ENCODE results near the gene C1QB.
A peak's percentile ranks its signal among the peaks of the same experiment; 100 is the strongest.

The C1QB gene, protein sequence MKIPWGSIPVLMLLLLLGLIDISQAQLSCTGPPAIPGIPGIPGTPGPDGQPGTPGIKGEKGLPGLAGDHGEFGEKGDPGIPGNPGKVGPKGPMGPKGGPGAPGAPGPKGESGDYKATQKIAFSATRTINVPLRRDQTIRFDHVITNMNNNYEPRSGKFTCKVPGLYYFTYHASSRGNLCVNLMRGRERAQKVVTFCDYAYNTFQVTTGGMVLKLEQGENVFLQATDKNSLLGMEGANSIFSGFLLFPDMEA

GRCh38 chr1:22652881-22653316 lies at the start of gene C1QB:
Gene C1QB, plus strand, starts transcription at chr1:22653236. Its CDS starts 6,227 bp downstream, at chr1:22659463.
- no peak within 1 kb of the TSS for H3K27ac ChIP-seq
- H3K27me3 ChIP-seq (ENCODE audit: insufficient read depth, low read depth, severe bottlenecking) = no peaks in the 10 kb centered on the region

GRCh38 chr1:22606161-22606560 lies 46.9 kb upstream of the C1QB start:
- Histone ChIP-seq H3K27me3 (ENCODE audit: insufficient read depth, low read depth, severe bottlenecking) (no peaks in the 10 kb centered on the region), H3K36me3 (no peaks in the 10 kb centered on the region), H3K9me3 (ENCODE audit: severe bottlenecking) (no peaks in the 10 kb centered on the region), H3K4me3 (ENCODE audit: low read depth, low read length) (no peak overlapping the region), H3K27ac (no peak overlapping the region; the same call in 1 of the 2 replicates)
- no peak for DNase-seq
- TF ChIP-seq CTCF (IDR thresholded peaks at IDR 0.05; ENCODE audit: low read depth, low read length) = no peak

More at GRCh38 chr1:22652881-22653316, at the start of gene C1QB:
- no peaks in the 10 kb centered on the region for H3K9me3 ChIP-seq (ENCODE audit: severe bottlenecking)
- no peak for TF ChIP-seq CTCF (IDR thresholded peaks at IDR 0.05; ENCODE audit: low read depth, low read length)
- no peaks in the 10 kb centered on the region for H3K36me3 ChIP-seq
- DNase-seq = no peak
- no peak within 1 kb of the TSS for H3K4me3 ChIP-seq (ENCODE audit: low read depth, low read length)

DNA sequence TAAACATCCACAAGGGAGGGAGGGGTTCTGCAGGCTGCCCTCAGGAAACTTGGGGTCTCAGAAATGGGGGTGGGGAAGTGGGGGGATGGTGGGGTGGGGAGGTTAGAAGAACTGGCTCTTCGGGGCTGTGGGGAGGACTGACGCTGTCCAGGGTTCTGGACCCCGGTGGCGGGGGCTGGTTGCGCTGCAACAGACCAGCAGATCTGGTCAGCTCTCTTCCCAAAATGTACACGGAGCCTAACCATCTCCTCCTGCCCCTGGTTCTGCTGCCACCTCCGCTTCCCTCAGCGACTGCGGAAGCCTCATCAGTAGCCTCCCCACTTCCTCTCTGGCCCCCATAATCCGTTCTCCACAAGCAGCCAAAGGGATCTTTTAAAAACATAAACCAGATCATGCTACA lies 45.9 kb upstream of the C1QB start:
- H3K36me3 ChIP-seq = no peaks in the 10 kb centered on the region
- peak overlapping the region; percentile 5 for H3K4me3 ChIP-seq (ENCODE audit: low read depth, low read length)
- H3K27me3 ChIP-seq (ENCODE audit: insufficient read depth, low read depth, severe bottlenecking) = no peaks in the 10 kb centered on the region
- TF ChIP-seq CTCF (IDR thresholded peaks at IDR 0.05; ENCODE audit: low read depth, low read length) = no peak
- no peak for DNase-seq
- no peaks in the 10 kb centered on the region for H3K9me3 ChIP-seq (ENCODE audit: severe bottlenecking)
- H3K27ac ChIP-seq = peak overlapping the region; percentile 76

DNA sequence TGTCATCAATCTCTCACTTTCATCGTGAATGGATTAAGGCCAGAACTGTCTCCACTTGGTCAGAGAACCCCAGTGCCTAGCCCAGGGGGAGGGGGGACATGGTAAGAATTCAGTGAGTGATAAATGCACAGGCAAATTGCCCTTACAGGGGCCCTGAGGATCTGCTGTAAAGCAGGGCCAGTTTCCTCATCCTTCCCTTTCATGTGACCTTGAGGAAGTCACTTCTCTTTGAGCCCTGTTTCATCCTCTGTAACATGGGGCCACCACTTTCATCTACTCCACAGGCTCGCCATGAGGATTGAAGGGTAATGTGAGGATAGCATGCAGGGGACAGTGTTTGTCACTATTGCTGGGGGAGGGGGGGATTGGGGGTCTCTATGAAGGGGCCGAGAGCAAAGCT lies 44.7 kb upstream of the C1QB start:
- no peak overlapping the region for H3K4me3 ChIP-seq (ENCODE audit: low read depth, low read length)
- no peaks in the 10 kb centered on the region for H3K27me3 ChIP-seq (ENCODE audit: insufficient read depth, low read depth, severe bottlenecking)
- TF ChIP-seq CTCF (IDR thresholded peaks at IDR 0.05; ENCODE audit: low read depth, low read length) = no peak
- no peaks in the 10 kb centered on the region for H3K9me3 ChIP-seq (ENCODE audit: severe bottlenecking)
- peak; percentile 37 for DNase-seq
- H3K27ac ChIP-seq = peak overlapping the region; percentile 76
- H3K36me3 ChIP-seq = no peaks in the 10 kb centered on the region

GRCh38 chr1:22609291-22609690 lies 43.7 kb upstream of the C1QB start:
- Histone ChIP-seq H3K9me3 (ENCODE audit: severe bottlenecking) (no peaks in the 10 kb centered on the region), H3K27ac (peak overlapping the region; percentile 76), H3K27me3 (ENCODE audit: insufficient read depth, low read depth, severe bottlenecking) (no peaks in the 10 kb centered on the region), H3K4me3 (ENCODE audit: low read depth, low read length) (no peak overlapping the region), H3K36me3 (no peaks in the 10 kb centered on the region)
- no peak for DNase-seq
- TF ChIP-seq CTCF (IDR thresholded peaks at IDR 0.05; ENCODE audit: low read depth, low read length) = no peak

DNA sequence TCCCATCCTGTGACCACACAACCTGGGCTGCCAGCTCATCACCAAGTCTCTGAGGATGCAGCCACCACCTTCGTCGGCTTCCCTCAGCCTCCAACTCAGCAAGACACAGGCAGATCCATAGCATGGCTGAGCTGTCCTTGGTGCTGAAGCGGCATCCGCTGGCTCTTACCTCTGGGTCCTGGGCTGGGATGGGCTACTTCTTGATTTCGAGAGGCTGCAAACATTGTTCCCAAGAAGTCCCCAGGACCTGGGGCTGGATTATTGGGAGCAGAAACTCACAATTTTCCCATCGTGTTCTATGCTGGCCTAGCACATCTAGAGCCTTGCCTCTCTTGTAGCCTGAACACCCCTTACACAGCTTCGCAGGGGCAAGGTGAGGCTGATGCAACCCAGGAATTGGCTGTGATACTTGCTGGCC lies 41.5 kb upstream of the C1QB start:
- no peak for DNase-seq
- peak overlapping the region; percentile 96 for H3K27ac ChIP-seq
- H3K9me3 ChIP-seq (ENCODE audit: severe bottlenecking) = no peaks in the 10 kb centered on the region
- no peak overlapping the region for H3K4me3 ChIP-seq (ENCODE audit: low read depth, low read length)
- no peaks in the 10 kb centered on the region for H3K27me3 ChIP-seq (ENCODE audit: insufficient read depth, low read depth, severe bottlenecking)
- TF ChIP-seq CTCF (IDR thresholded peaks at IDR 0.05; ENCODE audit: low read depth, low read length) = no peak
- no peaks in the 10 kb centered on the region for H3K36me3 ChIP-seq

Data from WERI-Rb-1 (cell line).